GM23338 (cell line): ENCODE data around the gene RUNX1. TPM values are rescaled to one million over a fixed set of nuclear protein-coding genes. Genes with fewer than 3 reads are reported as not detected.

ENCODE experiments used
- ATAC-seq: fragments of 200-7000 bp; cut with Tn5 transposase; 3 replicates; pipeline ENCODE4 v1.9.1; 2020
- DNase-seq: peaks from one replicate; pipeline ENCODE4 v3.0.0-alpha.2; 2015; ENCODE audit warnings: low spot score
- H2AFZ ChIP-seq: fragments of 200-600 bp; sonication (generic); 2 replicates; pipeline ENCODE4 v1.8.0; 2016; ENCODE audit warnings: antibody characterized with exemption, mild to moderate bottlenecking, moderate library complexity
- H3F3A ChIP-seq: fragments of 200-600 bp; sonication (generic); replicated peaks from 2 replicates; pipeline ENCODE4 v1.8.0; 2017; ENCODE audit warnings: antibody characterized with exemption, mixed run types, low read depth
- H3K27ac ChIP-seq: fragments of 200-600 bp; sonication (generic); 2 replicates; pipeline ENCODE4 v1.6.1; 2016; ENCODE audit warnings: low read depth
- H3K27me3 ChIP-seq: fragments of 200-600 bp; sonication (generic); 2 replicates; pipeline ENCODE4 v1.8.0; 2016; ENCODE audit warnings: mild to moderate bottlenecking, mixed run types, moderate library complexity; ENCODE audit not compliant: insufficient read depth
- H3K36me3 ChIP-seq: fragments of 200-600 bp; sonication (generic); 2 replicates; pipeline ENCODE4 v1.8.0; 2016; ENCODE audit warnings: mild to moderate bottlenecking; ENCODE audit not compliant: insufficient read depth
- H3K4me1 ChIP-seq: fragments of 200-600 bp; sonication (generic); 2 replicates; pipeline ENCODE4 v1.8.0; 2016; ENCODE audit warnings: mild to moderate bottlenecking, moderate library complexity; ENCODE audit not compliant: insufficient read depth
- H3K4me2 ChIP-seq: fragments of 200-600 bp; sonication (generic); 2 replicates; pipeline ENCODE4 v1.7.1; 2017; ENCODE audit warnings: mixed run types
- H3K4me3 ChIP-seq: fragments of 200-600 bp; sonication (generic); 2 replicates; pipeline ENCODE4 v1.6.1; 2016; ENCODE audit warnings: mixed run types
- H3K79me2 ChIP-seq: fragments of 200-600 bp; sonication (generic); replicated peaks from 2 replicates; pipeline ENCODE4 v1.8.0; 2017; ENCODE audit warnings: mild to moderate bottlenecking; ENCODE audit not compliant: insufficient read depth
- H3K9me2 ChIP-seq: fragments of 200-600 bp; sonication (generic); 2 replicates; pipeline ENCODE4 v1.8.0; 2017; ENCODE audit not compliant: insufficient read depth
- H4K20me1 ChIP-seq: fragments of 200-600 bp; sonication (generic); replicated peaks from 2 replicates; pipeline ENCODE4 v1.8.0; 2017; ENCODE audit warnings: mild to moderate bottlenecking; ENCODE audit not compliant: insufficient read depth
- H3K27ac Mint-ChIP-seq: 2 replicates; pipeline ENCODE4 v1.8.0; 2020; ENCODE audit warnings: inconsistent platforms, mild to moderate bottlenecking, moderate library complexity, mixed read lengths
- H3K27me3 Mint-ChIP-seq: 3 replicates; pipeline ENCODE4 v1.8.0; 2022; ENCODE audit warnings: low read depth, mild to moderate bottlenecking, moderate library complexity, mixed read lengths, inconsistent platforms; ENCODE audit not compliant: insufficient read depth, poor library complexity
- H3K36me3 Mint-ChIP-seq: 3 replicates; pipeline ENCODE4 v1.8.0; 2021; ENCODE audit warnings: low read depth, mild to moderate bottlenecking, inconsistent platforms, moderate library complexity, mixed read lengths
- H3K4me1 Mint-ChIP-seq: 3 replicates; pipeline ENCODE4 v1.8.0; 2020; ENCODE audit warnings: mild to moderate bottlenecking, inconsistent platforms, mixed read lengths
- H3K4me3 Mint-ChIP-seq: 3 replicates; pipeline ENCODE4 v1.8.0; 2021; ENCODE audit warnings: moderate library complexity, mild to moderate bottlenecking, inconsistent platforms, mixed read lengths
- H3K9me3 Mint-ChIP-seq: 3 replicates; pipeline ENCODE4 v1.8.0; 2020; ENCODE audit warnings: moderate library complexity, mild to moderate bottlenecking, inconsistent platforms, mixed read lengths
- POLR2AphosphoS5 ChIP-seq: IDR thresholded peaks from 2 replicates; pipeline ENCODE4 v1.6.1; 2016; ENCODE audit warnings: antibody characterized with exemption, low read depth
- polyA plus RNA-seq: library from polyadenylated mRNA; unstranded; fragments of >200 nt; fragmentation: Nextera tagmentation; extraction: Ambion mirVana; gene quantifications from 2 replicates; pipeline ENCODE4 v1.2.1, GENCODE V29; 2016
- total RNA-seq: library from RNA; depleted of rRNA; stranded (reverse); fragments of >200 nt; shearing (Covaris generic); gene quantifications from 2 replicates; pipeline ENCODE4 v1.2.3, GENCODE V29; 2014
- TF ChIP-seq, protein P1 (sequence below): IDR thresholded peaks from one replicate; pipeline ENCODE4 v1.6.1; 2018; ENCODE audit warnings: antibody characterized with exemption; ENCODE audit not compliant: unreplicated experiment
- TF ChIP-seq, protein P2 (sequence below), 2 experiments: fragments of 200-600 bp in 1 of 2; sonication (generic) in 1 of 2; conservative IDR thresholded peaks; 2 replicates each; pipeline versions ENCODE4 v1.5.1 to v1.6.1; 2016 to 2017; ENCODE audit warnings: antibody characterized with exemption in 2 of 2, low read depth in 2 of 2, mild to moderate bottlenecking in 2 of 2, moderate library complexity in 1 of 2
- TF ChIP-seq, protein P3 (sequence below): fragments of 250-450 bp; sonication (Bioruptor Pico); IDR thresholded peaks from 2 replicates; pipeline ENCODE4 v1.5.0; 2020; ENCODE audit warnings: mild to moderate bottlenecking, moderate library complexity

Gene RUNX1
- total and polyA plus RNA-seq, 2 experiments from 2014 or later = 0.29 to 1.1 TPM

DNA sequence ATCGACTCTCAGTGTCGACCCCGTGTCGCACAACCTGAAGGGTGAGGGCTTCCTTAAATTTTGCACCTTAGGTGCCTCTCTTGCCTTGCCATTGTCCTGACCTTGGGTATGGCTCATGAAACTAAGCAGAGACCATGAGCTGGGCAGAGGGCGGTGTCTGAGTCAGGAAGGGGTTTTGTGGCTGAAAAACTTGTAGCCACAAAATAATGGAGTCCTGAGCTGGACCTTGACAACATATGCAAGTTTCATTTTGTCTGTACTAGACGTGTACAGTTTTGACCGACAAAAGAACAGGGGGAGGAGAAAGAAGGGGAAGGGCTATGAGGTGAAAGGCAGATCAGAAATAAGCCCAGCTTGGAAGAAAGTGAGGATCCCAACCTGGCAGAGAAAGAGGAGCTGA, 8.3 kb upstream of the RUNX1 start:
- H4K20me1 ChIP-seq = no peaks in the 10 kb centered on the region
- Mint-ChIP-seq H3K27ac (no peak overlapping the region), H3K36me3 (no peaks in the 10 kb centered on the region), H3K4me3 (no peak overlapping the region), H3K27me3 (no peaks in the 10 kb centered on the region), H3K9me3 (no peaks in the 10 kb centered on the region), H3K4me1 (peaks cover 4% of the 10 kb centered on the region; the same call in 2 of the 3 replicates)
- TF ChIP-seq POLR2AphosphoS5 = no peak
- TF ChIP-seq, protein P1, sequence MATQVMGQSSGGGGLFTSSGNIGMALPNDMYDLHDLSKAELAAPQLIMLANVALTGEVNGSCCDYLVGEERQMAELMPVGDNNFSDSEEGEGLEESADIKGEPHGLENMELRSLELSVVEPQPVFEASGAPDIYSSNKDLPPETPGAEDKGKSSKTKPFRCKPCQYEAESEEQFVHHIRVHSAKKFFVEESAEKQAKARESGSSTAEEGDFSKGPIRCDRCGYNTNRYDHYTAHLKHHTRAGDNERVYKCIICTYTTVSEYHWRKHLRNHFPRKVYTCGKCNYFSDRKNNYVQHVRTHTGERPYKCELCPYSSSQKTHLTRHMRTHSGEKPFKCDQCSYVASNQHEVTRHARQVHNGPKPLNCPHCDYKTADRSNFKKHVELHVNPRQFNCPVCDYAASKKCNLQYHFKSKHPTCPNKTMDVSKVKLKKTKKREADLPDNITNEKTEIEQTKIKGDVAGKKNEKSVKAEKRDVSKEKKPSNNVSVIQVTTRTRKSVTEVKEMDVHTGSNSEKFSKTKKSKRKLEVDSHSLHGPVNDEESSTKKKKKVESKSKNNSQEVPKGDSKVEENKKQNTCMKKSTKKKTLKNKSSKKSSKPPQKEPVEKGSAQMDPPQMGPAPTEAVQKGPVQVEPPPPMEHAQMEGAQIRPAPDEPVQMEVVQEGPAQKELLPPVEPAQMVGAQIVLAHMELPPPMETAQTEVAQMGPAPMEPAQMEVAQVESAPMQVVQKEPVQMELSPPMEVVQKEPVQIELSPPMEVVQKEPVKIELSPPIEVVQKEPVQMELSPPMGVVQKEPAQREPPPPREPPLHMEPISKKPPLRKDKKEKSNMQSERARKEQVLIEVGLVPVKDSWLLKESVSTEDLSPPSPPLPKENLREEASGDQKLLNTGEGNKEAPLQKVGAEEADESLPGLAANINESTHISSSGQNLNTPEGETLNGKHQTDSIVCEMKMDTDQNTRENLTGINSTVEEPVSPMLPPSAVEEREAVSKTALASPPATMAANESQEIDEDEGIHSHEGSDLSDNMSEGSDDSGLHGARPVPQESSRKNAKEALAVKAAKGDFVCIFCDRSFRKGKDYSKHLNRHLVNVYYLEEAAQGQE = no peak
- TF ChIP-seq, protein P2, sequence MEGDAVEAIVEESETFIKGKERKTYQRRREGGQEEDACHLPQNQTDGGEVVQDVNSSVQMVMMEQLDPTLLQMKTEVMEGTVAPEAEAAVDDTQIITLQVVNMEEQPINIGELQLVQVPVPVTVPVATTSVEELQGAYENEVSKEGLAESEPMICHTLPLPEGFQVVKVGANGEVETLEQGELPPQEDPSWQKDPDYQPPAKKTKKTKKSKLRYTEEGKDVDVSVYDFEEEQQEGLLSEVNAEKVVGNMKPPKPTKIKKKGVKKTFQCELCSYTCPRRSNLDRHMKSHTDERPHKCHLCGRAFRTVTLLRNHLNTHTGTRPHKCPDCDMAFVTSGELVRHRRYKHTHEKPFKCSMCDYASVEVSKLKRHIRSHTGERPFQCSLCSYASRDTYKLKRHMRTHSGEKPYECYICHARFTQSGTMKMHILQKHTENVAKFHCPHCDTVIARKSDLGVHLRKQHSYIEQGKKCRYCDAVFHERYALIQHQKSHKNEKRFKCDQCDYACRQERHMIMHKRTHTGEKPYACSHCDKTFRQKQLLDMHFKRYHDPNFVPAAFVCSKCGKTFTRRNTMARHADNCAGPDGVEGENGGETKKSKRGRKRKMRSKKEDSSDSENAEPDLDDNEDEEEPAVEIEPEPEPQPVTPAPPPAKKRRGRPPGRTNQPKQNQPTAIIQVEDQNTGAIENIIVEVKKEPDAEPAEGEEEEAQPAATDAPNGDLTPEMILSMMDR (conservative IDR thresholded peaks at IDR 0.05; ENCODE audit: low read depth in 2 of 2) = no peak
- TF ChIP-seq, protein P3, sequence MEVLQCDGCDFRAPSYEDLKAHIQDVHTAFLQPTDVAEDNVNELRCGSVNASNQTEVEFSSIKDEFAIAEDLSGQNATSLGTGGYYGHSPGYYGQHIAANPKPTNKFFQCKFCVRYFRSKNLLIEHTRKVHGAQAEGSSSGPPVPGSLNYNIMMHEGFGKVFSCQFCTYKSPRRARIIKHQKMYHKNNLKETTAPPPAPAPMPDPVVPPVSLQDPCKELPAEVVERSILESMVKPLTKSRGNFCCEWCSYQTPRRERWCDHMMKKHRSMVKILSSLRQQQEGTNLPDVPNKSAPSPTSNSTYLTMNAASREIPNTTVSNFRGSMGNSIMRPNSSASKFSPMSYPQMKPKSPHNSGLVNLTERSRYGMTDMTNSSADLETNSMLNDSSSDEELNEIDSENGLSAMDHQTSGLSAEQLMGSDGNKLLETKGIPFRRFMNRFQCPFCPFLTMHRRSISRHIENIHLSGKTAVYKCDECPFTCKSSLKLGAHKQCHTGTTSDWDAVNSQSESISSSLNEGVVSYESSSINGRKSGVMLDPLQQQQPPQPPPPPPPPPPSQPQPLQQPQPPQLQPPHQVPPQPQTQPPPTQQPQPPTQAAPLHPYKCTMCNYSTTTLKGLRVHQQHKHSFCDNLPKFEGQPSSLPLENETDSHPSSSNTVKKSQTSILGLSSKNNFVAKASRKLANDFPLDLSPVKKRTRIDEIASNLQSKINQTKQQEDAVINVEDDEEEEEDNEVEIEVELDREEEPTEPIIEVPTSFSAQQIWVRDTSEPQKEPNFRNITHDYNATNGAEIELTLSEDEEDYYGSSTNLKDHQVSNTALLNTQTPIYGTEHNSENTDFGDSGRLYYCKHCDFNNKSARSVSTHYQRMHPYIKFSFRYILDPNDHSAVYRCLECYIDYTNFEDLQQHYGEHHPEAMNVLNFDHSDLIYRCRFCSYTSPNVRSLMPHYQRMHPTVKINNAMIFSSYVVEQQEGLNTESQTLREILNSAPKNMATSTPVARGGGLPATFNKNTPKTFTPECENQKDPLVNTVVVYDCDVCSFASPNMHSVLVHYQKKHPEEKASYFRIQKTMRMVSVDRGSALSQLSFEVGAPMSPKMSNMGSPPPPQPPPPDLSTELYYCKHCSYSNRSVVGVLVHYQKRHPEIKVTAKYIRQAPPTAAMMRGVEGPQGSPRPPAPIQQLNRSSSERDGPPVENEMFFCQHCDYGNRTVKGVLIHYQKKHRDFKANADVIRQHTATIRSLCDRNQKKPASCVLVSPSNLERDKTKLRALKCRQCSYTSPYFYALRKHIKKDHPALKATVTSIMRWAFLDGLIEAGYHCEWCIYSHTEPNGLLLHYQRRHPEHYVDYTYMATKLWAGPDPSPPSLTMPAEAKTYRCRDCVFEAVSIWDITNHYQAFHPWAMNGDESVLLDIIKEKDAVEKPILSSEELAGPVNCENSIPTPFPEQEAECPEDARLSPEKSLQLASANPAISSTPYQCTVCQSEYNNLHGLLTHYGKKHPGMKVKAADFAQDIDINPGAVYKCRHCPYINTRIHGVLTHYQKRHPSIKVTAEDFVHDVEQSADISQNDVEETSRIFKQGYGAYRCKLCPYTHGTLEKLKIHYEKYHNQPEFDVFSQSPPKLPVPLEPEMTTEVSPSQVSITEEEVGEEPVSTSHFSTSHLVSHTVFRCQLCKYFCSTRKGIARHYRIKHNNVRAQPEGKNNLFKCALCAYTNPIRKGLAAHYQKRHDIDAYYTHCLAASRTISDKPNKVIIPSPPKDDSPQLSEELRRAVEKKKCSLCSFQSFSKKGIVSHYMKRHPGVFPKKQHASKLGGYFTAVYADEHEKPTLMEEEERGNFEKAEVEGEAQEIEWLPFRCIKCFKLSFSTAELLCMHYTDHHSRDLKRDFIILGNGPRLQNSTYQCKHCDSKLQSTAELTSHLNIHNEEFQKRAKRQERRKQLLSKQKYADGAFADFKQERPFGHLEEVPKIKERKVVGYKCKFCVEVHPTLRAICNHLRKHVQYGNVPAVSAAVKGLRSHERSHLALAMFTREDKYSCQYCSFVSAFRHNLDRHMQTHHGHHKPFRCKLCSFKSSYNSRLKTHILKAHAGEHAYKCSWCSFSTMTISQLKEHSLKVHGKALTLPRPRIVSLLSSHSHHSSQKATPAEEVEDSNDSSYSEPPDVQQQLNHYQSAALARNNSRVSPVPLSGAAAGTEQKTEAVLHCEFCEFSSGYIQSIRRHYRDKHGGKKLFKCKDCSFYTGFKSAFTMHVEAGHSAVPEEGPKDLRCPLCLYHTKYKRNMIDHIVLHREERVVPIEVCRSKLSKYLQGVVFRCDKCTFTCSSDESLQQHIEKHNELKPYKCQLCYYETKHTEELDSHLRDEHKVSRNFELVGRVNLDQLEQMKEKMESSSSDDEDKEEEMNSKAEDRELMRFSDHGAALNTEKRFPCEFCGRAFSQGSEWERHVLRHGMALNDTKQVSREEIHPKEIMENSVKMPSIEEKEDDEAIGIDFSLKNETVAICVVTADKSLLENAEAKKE = no peak
- no peak overlapping the region for H3K27ac ChIP-seq
- no peaks in the 10 kb centered on the region for H3F3A ChIP-seq
- no peak for DNase-seq
- H3K4me2 ChIP-seq = no peak overlapping the region
- no peaks in the 10 kb centered on the region for H3K4me1 ChIP-seq
- no peaks in the 10 kb centered on the region for H3K27me3 ChIP-seq
- H3K79me2 ChIP-seq = no peaks in the 10 kb centered on the region
- H3K4me3 ChIP-seq = no peak overlapping the region
- no peak for ATAC-seq
- H3K9me2 ChIP-seq = 0 out of 2 replicates have a peak, but pooled peaks cover 8% of the 10 kb centered on the region
- H3K36me3 ChIP-seq = no peaks in the 10 kb centered on the region
- no peak overlapping the region for H2AFZ ChIP-seq
